ENCODE measurements around the gene ZNF200.
A peak's percentile ranks its signal among the peaks of the same experiment; 100 is the strongest.
"Not testable (repeated sequence)": the region's sequence is repeated elsewhere in the genome, so short reads cannot be mapped to it uniquely, and the experiment has no call there.

The ZNF200 gene

GRCh38 chr16:3234857-3235561 is at the start of gene ZNF200:
ZNF200 (minus strand) TSS chr16:3235158; CDS start chr16:3233755, 1,403 bp downstream.
- DNase-seq (ENCODE audit: low read depth, low spot score), result peak; percentile 84

- DNase-seq (ENCODE audit: low read depth, low spot score), result no peak
Measured at GRCh38 chr16:3283543-3284447, 48.8 kb upstream of the ZNF200 start.

- peak; percentile 94 for DNase-seq (ENCODE audit: low read depth, low spot score)
Measured at GRCh38 chr16:3282730-3283542, 48.0 kb upstream of the ZNF200 start, which contains the start of gene ZNF263. ZNF263 (plus strand) TSS chr16:3283491; CDS start chr16:3283819, 328 bp downstream.

- DNase-seq (ENCODE audit: low read depth, low spot score), result no peak
Measured at GRCh38 chr16:3282103-3282729, 47.3 kb upstream of the ZNF200 start.

- DNase-seq (ENCODE audit: low read depth, low spot score), result no peak
Measured at GRCh38 chr16:3281222-3281820, 46.4 kb upstream of the ZNF200 start.

- DNase-seq (ENCODE audit: low read depth, low spot score), result no peak
Measured at GRCh38 chr16:3276679-3277078, 41.7 kb upstream of the ZNF200 start.

GRCh38 chr16:3274947-3275346 is 40.0 kb upstream of the ZNF200 start:
- no peak for DNase-seq (ENCODE audit: low read depth, low spot score)

GRCh38 chr16:3274490-3274889 is 39.5 kb upstream of the ZNF200 start:
- DNase-seq (ENCODE audit: low read depth, low spot score), result no peak

GRCh38 chr16:3271281-3271680 is 36.3 kb upstream of the ZNF200 start:
- not testable (repeated sequence) for DNase-seq (ENCODE audit: low read depth, low spot score)

GRCh38 chr16:3270718-3271117 is 35.8 kb upstream of the ZNF200 start:
- not testable (repeated sequence) for DNase-seq (ENCODE audit: low read depth, low spot score)

GRCh38 chr16:3268294-3268693 is 33.3 kb upstream of the ZNF200 start:
- DNase-seq (ENCODE audit: low read depth, low spot score), result no peak

- DNase-seq (ENCODE audit: low read depth, low spot score), result no peak
Measured at GRCh38 chr16:3266873-3267537, 32.0 kb upstream of the ZNF200 start.

- peak; percentile 86 for DNase-seq (ENCODE audit: low read depth, low spot score)
Measured at GRCh38 chr16:3264137-3265036, 29.4 kb upstream of the ZNF200 start.

GRCh38 chr16:3262517-3262916 is 27.6 kb upstream of the ZNF200 start:
- no peak for DNase-seq (ENCODE audit: low read depth, low spot score)

GRCh38 chr16:3259836-3260235 is 24.9 kb upstream of the ZNF200 start:
- no peak for DNase-seq (ENCODE audit: low read depth, low spot score)

- DNase-seq (ENCODE audit: low read depth, low spot score), result no peak
Measured at GRCh38 chr16:3256866-3257465, 22.0 kb upstream of the ZNF200 start.

GRCh38 chr16:3256146-3256865 is 21.3 kb upstream of the ZNF200 start, which contains the start of gene MEFV:
MEFV (minus strand) TSS chr16:3256633; CDS start chr16:3256587, 46 bp downstream.
- DNase-seq (ENCODE audit: low read depth, low spot score), result no peak

- DNase-seq (ENCODE audit: low read depth, low spot score), result no peak
Measured at GRCh38 chr16:3254309-3254708, 19.4 kb upstream of the ZNF200 start.

Measured in smooth muscle cell of the brain vasculature (primary cell).